H1 (cell line): ENCODE data around the gene PTP4A1. TPM values are rescaled to one million over a fixed set of nuclear protein-coding genes. Genes with fewer than 3 reads are reported as not detected.

Source experiments
- CBX5 ChIP-seq: fragments of 300-800, 300-1000 bp; sonication (generic); IDR thresholded peaks from 2 replicates; pipeline ENCODE4 v1.7.1; 2016; ENCODE audit warnings: antibody characterized with exemption, low read length, low read depth
- CTCF ChIP-seq, 3 experiments: IDR thresholded peaks; 1 replicate in 2 of 3; 2 replicates in 1 of 3; pipeline versions ENCODE4 v1.5.1 to v1.6.1; 2011; ENCODE audit warnings: low read length in 3 of 3, mild to moderate bottlenecking in 3 of 3, inconsistent platforms in 2 of 3, low read depth in 1 of 3, moderate library complexity in 1 of 3; ENCODE audit not compliant: insufficient read depth in 1 of 3; ENCODE audit errors: control extremely low read depth in 1 of 3
- EGR1 ChIP-seq: IDR thresholded peaks from 2 replicates; pipeline ENCODE4 v1.6.1; 2011; ENCODE audit warnings: low read depth, low read length, borderline replicate concordance
- EZH2 ChIP-seq: fragments of 200-600 bp; sonication (generic); IDR thresholded peaks from 2 replicates; pipeline ENCODE4 v1.7.1; 2012; ENCODE audit warnings: low read depth, mild to moderate bottlenecking, moderate library complexity, low read length, inconsistent platforms; ENCODE audit not compliant: severe bottlenecking
- GABPA ChIP-seq: IDR thresholded peaks from 2 replicates; pipeline ENCODE4 v1.6.1; 2011; ENCODE audit warnings: mild to moderate bottlenecking, low read length, moderate library complexity, borderline replicate concordance; ENCODE audit not compliant: insufficient read depth
- NRF1 ChIP-seq: IDR thresholded peaks from 2 replicates; pipeline ENCODE4 v1.6.1; 2011; ENCODE audit warnings: mild to moderate bottlenecking, low read depth, low read length, improper control_type of control experiment
- TCF12 ChIP-seq: IDR thresholded peaks from 2 replicates; pipeline ENCODE4 v1.6.1; 2011; ENCODE audit warnings: low read depth, mild to moderate bottlenecking, low read length
- polyA plus RNA-seq, 7 experiments: library from polyadenylated mRNA; depleted of rRNA in 3 of 7; stranded (reverse) in 5 of 7; unstranded in 2 of 7; fragments of >200 nt in 5 of 7; fragments of 200-250 nt in 2 of 7; gene quantifications; 1 replicate in 5 of 7; 2 replicates in 1 of 7; 4 replicates in 1 of 7; pipeline versions ENCODE4 v1.2.1 to v1.2.3, GENCODE V29; 2011 to 2013; ENCODE audit warnings: missing spikeins in 2 of 7, mixed read lengths in 2 of 7
- total RNA-seq: library from RNA; stranded (reverse); fragmentation: NEBNext Ultra II Directional; extraction: Animal tissue kit (Norgen Biotek cat#: 25700); gene quantifications from 2 replicates; pipeline ENCODE4 v1.2.1, GENCODE V29; 2021

PTP4A1 gene
- total and polyA plus RNA-seq, 2 of the 8 experiments (the other 6 are each of a cell fraction or from before 2014, with no cell fraction given): 21.1 to 76.3 TPM

DNA sequence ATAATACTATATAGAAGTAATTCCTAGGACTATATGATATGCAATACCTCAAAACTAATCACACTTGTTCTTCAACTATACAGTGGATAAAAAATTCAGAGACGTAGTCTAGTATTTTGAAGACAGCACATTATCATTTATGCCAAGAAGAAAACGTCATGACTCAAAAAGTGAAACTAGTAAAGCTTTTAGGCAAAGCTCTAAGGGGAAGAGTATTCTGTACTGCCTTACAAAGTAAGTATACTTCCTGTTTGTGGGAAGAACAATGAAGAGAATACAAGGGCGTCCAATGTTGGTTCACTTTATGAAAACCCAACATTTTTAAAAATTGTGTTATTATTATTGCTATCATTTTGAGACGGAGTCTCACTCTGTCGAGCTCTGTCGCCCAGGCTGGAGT, 27.9 kb downstream of the PTP4A1 start (continued):
- TF ChIP-seq CTCF (IDR thresholded peaks at IDR 0.05; ENCODE audit: control extremely low read depth in 1 of 3, insufficient read depth in 1 of 3, low read depth in 1 of 3, low read length in 3 of 3): no peak
- no peak for TF ChIP-seq EGR1
- no peak for TF ChIP-seq GABPA
- no peak for TF ChIP-seq EZH2
- no peak for TF ChIP-seq NRF1
- no peak for TF ChIP-seq CBX5
- TF ChIP-seq TCF12: no peak
